HepG2 (cell line): Measurements from ENCODE around the gene FNDC3B. TPM values are rescaled to one million over a fixed set of nuclear protein-coding genes. Genes with fewer than 3 reads are reported as not detected.

Experiments
- GATAD2A ChIP-seq: IDR thresholded peaks from 2 replicates; pipeline ENCODE4 v1.6.1; 2016
- HMG20A ChIP-seq: IDR thresholded peaks from 2 replicates; pipeline ENCODE4 v1.6.1; 2016; ENCODE audit warnings: borderline replicate concordance
- MBD4 ChIP-seq: IDR thresholded peaks from 2 replicates; pipeline ENCODE4 v1.6.1; 2012; ENCODE audit warnings: low read length, inconsistent platforms, borderline replicate concordance
- POLR2A ChIP-seq, 2 experiments: IDR thresholded peaks; 2 replicates each; pipeline ENCODE4 v1.6.1; 2011; ENCODE audit warnings: low read depth in 2 of 2, low read length in 2 of 2, mild to moderate bottlenecking in 1 of 2, moderate library complexity in 1 of 2; ENCODE audit not compliant: insufficient read depth in 1 of 2
- POLR2AphosphoS5 ChIP-seq: IDR thresholded peaks from 2 replicates; pipeline ENCODE4 v1.6.1; 2012; ENCODE audit warnings: low read depth, low read length
- POLR2G ChIP-seq: fragments of 200-400 bp; formaldehyde crosslinking; IDR thresholded peaks from 2 replicates; pipeline ENCODE4 v1.6.1; 2018; ENCODE audit warnings: mild to moderate bottlenecking, low read depth, low read length, moderate library complexity
- SOX13 ChIP-seq, 3 experiments: fragments of 450-650 bp in 1 of 3; sonication (generic) in 1 of 3; formaldehyde crosslinking in 1 of 3; IDR thresholded peaks in 2 of 3; conservative IDR thresholded peaks in 1 of 3; 2 replicates each; pipeline versions ENCODE4 v1.5.0 to v1.6.1; 2016 to 2020; ENCODE audit warnings: antibody characterized with exemption in 1 of 3, mild to moderate bottlenecking in 1 of 3, missing compliant biosample characterization in 1 of 3, missing genetic modification reagents in 1 of 3, moderate library complexity in 1 of 3
- SP5 ChIP-seq: IDR thresholded peaks from 2 replicates; pipeline ENCODE4 v1.6.1; 2016; ENCODE audit warnings: low read depth, borderline replicate concordance
- TEAD2 ChIP-seq: sonication (generic); formaldehyde crosslinking; IDR thresholded peaks from 2 replicates; pipeline ENCODE4 v1.9.0; 2021; ENCODE audit warnings: missing genetic modification reagents
- ZNF253 ChIP-seq: sonication (generic); formaldehyde crosslinking; IDR thresholded peaks from 2 replicates; pipeline ENCODE4 v1.8.0; 2022; ENCODE audit warnings: mild to moderate bottlenecking, missing genetic modification reagents, borderline replicate concordance
- ZNF652 ChIP-seq: IDR thresholded peaks from 2 replicates; pipeline ENCODE4 v1.6.1; 2016; ENCODE audit warnings: low read depth, borderline replicate concordance
- ZNF674 ChIP-seq: sonication (generic); formaldehyde crosslinking; IDR thresholded peaks from 2 replicates; pipeline ENCODE4 v1.5.0; 2020; ENCODE audit warnings: low read depth, mild to moderate bottlenecking, missing genetic modification reagents
- ZNF768 ChIP-seq: sonication (generic); formaldehyde crosslinking; IDR thresholded peaks from 2 replicates; pipeline ENCODE4 v1.4.0; 2020; ENCODE audit warnings: missing genetic modification reagents
- ZNF780A ChIP-seq: sonication (generic); formaldehyde crosslinking; IDR thresholded peaks from 2 replicates; pipeline ENCODE4 v1.8.0; 2022; ENCODE audit warnings: mild to moderate bottlenecking, missing genetic modification reagents, moderate library complexity
- ZNF841 ChIP-seq: sonication (generic); formaldehyde crosslinking; IDR thresholded peaks from 2 replicates; pipeline ENCODE4 v1.8.1; 2023; ENCODE audit warnings: missing genetic modification reagents, borderline replicate concordance
- polyA plus RNA-seq, 8 experiments: library from polyadenylated mRNA; depleted of rRNA in 3 of 8; stranded (reverse) in 7 of 8; unstranded in 1 of 8; fragments of >200 nt; fragmentation: Illumina TruSeq in 4 of 8; extraction: Trizol in 4 of 8; gene quantifications; 2 replicates each; pipeline versions ENCODE4 v1.2.1 to v1.2.3, GENCODE V29; 2011 to 2016; ENCODE audit warnings: low read depth in 4 of 8, missing spikeins in 1 of 8, mixed read lengths in 1 of 8; ENCODE audit not compliant: insufficient read depth in 1 of 8
- total RNA-seq, 5 experiments: library from RNA; depleted of rRNA; stranded (reverse); fragments of >200 nt; fragmentation: Illumina TruSeq; extraction: Trizol; gene quantifications; 2 replicates each; pipeline ENCODE4 v1.2.3, GENCODE V29; 2016; ENCODE audit warnings: low read depth in 1 of 5
- TF ChIP-seq, protein P1 (sequence below): sonication (generic); formaldehyde crosslinking; IDR thresholded peaks from 2 replicates; pipeline ENCODE4 v1.8.0; 2023; ENCODE audit warnings: mild to moderate bottlenecking, missing genetic modification reagents
- TF ChIP-seq, protein P2 (sequence below): sonication (generic); formaldehyde crosslinking; IDR thresholded peaks from 2 replicates; pipeline ENCODE4 v1.9.0; 2022; ENCODE audit warnings: missing genetic modification reagents, mild to moderate bottlenecking, borderline replicate concordance
- TF ChIP-seq, protein P3 (sequence below): IDR thresholded peaks from 2 replicates; pipeline ENCODE4 v1.6.1; 2012; ENCODE audit warnings: inconsistent platforms
- TF ChIP-seq, protein P4 (sequence below): sonication (generic); formaldehyde crosslinking; conservative IDR thresholded peaks from 2 replicates; pipeline ENCODE4 v1.4.0; 2020; ENCODE audit warnings: missing genetic modification reagents
- TF ChIP-seq, protein P5 (sequence below): IDR thresholded peaks from 2 replicates; pipeline ENCODE4 v1.6.1; 2016; ENCODE audit warnings: low read depth, missing genetic modification reagents, missing compliant biosample characterization

Gene FNDC3B
- total and polyA plus RNA-seq, 2 of the 13 experiments (the other 11 are each of a cell fraction or from before 2014, with no cell fraction given), result 74.8 to 103 TPM

DNA sequence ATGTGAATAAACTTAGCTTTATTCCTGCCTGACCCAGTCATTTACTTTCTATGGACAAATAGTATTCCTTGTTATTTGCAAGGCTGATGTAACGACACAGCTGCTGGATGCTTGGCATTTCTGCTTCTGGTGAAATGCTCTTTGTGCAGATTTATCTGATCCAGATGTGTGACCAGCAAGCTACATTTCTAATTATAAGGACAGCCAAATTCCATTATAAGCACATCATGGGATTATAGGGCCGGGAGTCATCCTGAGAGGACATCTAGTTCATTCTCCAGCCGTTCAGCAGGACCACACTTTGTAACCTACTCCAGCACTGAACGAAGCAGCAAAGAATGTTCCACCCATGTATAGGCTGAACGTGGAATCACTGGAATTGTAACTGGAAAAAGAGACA is 42.9 kb downstream of the FNDC3B start (continued):
- TF ChIP-seq, protein P1, sequence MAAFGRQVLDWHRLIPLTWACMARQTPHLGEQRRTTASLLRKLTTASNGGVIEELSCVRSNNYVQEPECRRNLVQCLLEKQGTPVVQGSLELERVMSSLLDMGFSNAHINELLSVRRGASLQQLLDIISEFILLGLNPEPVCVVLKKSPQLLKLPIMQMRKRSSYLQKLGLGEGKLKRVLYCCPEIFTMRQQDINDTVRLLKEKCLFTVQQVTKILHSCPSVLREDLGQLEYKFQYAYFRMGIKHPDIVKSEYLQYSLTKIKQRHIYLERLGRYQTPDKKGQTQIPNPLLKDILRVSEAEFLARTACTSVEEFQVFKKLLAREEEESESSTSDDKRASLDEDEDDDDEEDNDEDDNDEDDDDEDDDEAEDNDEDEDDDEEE (CRISPR knock-in tag), result no peak
- no peak for TF ChIP-seq POLR2A (IDR thresholded peaks at IDR 0.05; ENCODE audit: insufficient read depth in 1 of 2, low read depth in 2 of 2, low read length in 2 of 2)
- TF ChIP-seq ZNF674 (CRISPR knock-in tag), result no peak
- TF ChIP-seq, protein P2, sequence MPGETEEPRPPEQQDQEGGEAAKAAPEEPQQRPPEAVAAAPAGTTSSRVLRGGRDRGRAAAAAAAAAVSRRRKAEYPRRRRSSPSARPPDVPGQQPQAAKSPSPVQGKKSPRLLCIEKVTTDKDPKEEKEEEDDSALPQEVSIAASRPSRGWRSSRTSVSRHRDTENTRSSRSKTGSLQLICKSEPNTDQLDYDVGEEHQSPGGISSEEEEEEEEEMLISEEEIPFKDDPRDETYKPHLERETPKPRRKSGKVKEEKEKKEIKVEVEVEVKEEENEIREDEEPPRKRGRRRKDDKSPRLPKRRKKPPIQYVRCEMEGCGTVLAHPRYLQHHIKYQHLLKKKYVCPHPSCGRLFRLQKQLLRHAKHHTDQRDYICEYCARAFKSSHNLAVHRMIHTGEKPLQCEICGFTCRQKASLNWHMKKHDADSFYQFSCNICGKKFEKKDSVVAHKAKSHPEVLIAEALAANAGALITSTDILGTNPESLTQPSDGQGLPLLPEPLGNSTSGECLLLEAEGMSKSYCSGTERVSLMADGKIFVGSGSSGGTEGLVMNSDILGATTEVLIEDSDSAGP (CRISPR knock-in tag), result no peak
- TF ChIP-seq POLR2G, result no peak
- TF ChIP-seq ZNF780A (CRISPR knock-in tag), result no peak
- TF ChIP-seq SP5 (CRISPR knock-in tag), result no peak
- TF ChIP-seq MBD4, result 0 out of 2 replicates have a peak, but pooled peaks have one; percentile 25
- TF ChIP-seq ZNF841 (CRISPR knock-in tag), result no peak
- no peak for TF ChIP-seq ZNF253 (CRISPR knock-in tag)
- peak; percentile 27; the same call in 1 of the 2 replicates for TF ChIP-seq GATAD2A (CRISPR knock-in tag)
- no peak for TF ChIP-seq TEAD2 (CRISPR knock-in tag)
- TF ChIP-seq HMG20A (CRISPR knock-in tag), result no peak
- TF ChIP-seq, protein P3, sequence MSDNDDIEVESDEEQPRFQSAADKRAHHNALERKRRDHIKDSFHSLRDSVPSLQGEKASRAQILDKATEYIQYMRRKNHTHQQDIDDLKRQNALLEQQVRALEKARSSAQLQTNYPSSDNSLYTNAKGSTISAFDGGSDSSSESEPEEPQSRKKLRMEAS, result no peak
- TF ChIP-seq SOX13 (IDR thresholded peaks at IDR 0.05), result no peak
- peak in 1 of 2 experiments; percentile 28; a peak in 1 of 4 replicates for TF ChIP-seq SOX13 (CRISPR knock-in tag; conservative IDR thresholded peaks at IDR 0.05 in 1 of 2, IDR thresholded peaks at IDR 0.05 in 1 of 2)
- no peak for TF ChIP-seq ZNF768 (CRISPR knock-in tag)
- no peak for TF ChIP-seq POLR2AphosphoS5
- TF ChIP-seq, protein P4, sequence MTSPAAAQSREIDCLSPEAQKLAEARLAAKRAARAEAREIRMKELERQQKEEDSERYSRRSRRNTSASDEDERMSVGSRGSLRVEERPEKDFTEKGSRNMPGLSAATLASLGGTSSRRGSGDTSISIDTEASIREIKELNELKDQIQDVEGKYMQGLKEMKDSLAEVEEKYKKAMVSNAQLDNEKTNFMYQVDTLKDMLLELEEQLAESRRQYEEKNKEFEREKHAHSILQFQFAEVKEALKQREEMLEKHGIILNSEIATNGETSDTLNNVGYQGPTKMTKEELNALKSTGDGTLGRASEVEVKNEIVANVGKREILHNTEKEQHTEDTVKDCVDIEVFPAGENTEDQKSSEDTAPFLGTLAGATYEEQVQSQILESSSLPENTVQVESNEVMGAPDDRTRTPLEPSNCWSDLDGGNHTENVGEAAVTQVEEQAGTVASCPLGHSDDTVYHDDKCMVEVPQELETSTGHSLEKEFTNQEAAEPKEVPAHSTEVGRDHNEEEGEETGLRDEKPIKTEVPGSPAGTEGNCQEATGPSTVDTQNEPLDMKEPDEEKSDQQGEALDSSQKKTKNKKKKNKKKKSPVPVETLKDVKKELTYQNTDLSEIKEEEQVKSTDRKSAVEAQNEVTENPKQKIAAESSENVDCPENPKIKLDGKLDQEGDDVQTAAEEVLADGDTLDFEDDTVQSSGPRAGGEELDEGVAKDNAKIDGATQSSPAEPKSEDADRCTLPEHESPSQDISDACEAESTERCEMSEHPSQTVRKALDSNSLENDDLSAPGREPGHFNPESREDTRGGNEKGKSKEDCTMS (CRISPR knock-in tag), result no peak
- TF ChIP-seq ZNF652 (CRISPR knock-in tag), result no peak
- TF ChIP-seq, protein P5, sequence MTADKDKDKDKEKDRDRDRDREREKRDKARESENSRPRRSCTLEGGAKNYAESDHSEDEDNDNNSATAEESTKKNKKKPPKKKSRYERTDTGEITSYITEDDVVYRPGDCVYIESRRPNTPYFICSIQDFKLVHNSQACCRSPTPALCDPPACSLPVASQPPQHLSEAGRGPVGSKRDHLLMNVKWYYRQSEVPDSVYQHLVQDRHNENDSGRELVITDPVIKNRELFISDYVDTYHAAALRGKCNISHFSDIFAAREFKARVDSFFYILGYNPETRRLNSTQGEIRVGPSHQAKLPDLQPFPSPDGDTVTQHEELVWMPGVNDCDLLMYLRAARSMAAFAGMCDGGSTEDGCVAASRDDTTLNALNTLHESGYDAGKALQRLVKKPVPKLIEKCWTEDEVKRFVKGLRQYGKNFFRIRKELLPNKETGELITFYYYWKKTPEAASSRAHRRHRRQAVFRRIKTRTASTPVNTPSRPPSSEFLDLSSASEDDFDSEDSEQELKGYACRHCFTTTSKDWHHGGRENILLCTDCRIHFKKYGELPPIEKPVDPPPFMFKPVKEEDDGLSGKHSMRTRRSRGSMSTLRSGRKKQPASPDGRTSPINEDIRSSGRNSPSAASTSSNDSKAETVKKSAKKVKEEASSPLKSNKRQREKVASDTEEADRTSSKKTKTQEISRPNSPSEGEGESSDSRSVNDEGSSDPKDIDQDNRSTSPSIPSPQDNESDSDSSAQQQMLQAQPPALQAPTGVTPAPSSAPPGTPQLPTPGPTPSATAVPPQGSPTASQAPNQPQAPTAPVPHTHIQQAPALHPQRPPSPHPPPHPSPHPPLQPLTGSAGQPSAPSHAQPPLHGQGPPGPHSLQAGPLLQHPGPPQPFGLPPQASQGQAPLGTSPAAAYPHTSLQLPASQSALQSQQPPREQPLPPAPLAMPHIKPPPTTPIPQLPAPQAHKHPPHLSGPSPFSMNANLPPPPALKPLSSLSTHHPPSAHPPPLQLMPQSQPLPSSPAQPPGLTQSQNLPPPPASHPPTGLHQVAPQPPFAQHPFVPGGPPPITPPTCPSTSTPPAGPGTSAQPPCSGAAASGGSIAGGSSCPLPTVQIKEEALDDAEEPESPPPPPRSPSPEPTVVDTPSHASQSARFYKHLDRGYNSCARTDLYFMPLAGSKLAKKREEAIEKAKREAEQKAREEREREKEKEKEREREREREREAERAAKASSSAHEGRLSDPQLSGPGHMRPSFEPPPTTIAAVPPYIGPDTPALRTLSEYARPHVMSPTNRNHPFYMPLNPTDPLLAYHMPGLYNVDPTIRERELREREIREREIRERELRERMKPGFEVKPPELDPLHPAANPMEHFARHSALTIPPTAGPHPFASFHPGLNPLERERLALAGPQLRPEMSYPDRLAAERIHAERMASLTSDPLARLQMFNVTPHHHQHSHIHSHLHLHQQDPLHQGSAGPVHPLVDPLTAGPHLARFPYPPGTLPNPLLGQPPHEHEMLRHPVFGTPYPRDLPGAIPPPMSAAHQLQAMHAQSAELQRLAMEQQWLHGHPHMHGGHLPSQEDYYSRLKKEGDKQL (CRISPR knock-in tag), result no peak
